Germinal center (tissue), 1 donor: ENCODE data around the gene PHC2.

Source experiments
- DNase-seq: peaks from one replicate; pipeline ENCODE4 v3.0.0; 2012; ENCODE audit warnings: mixed read lengths, low spot score

Gene PHC2

GRCh38 chr1:33430692-33431593 is at the start of gene PHC2:
PHC2 (minus strand) TSS chr1:33431095; CDS start chr1:33375539, 55,556 bp downstream.
- DNase-seq = peak; percentile 96

- no peak for DNase-seq
Observed at GRCh38 chr1:33477451-33477850, 46.6 kb upstream of the PHC2 start.

GRCh38 chr1:33473900-33474299 is 43.0 kb upstream of the PHC2 start:
- no peak for DNase-seq

GRCh38 chr1:33472269-33472980 is 41.5 kb upstream of the PHC2 start, which contains the start of gene ZSCAN20:
ZSCAN20 (plus strand) TSS chr1:33472645; CDS start chr1:33479289, 6,644 bp downstream.
- peak; percentile 89 for DNase-seq

- no peak for DNase-seq
Observed at GRCh38 chr1:33471416-33471815, 40.5 kb upstream of the PHC2 start.

- DNase-seq = peak; percentile 78
Observed at GRCh38 chr1:33470495-33471012, 39.7 kb upstream of the PHC2 start.

GRCh38 chr1:33469691-33470090 is 38.8 kb upstream of the PHC2 start:
- DNase-seq = no peak

GRCh38 chr1:33468967-33469366 is 38.1 kb upstream of the PHC2 start:
- DNase-seq = no peak

- DNase-seq = no peak
Observed at GRCh38 chr1:33468531-33468930, 37.6 kb upstream of the PHC2 start.

- DNase-seq = no peak
Observed at GRCh38 chr1:33468011-33468410, 37.1 kb upstream of the PHC2 start.

- no peak for DNase-seq
Observed at GRCh38 chr1:33466159-33466558, 35.3 kb upstream of the PHC2 start.

- DNase-seq = no peak
Observed at GRCh38 chr1:33465316-33465715, 34.4 kb upstream of the PHC2 start.

GRCh38 chr1:33464552-33464951 is 33.7 kb upstream of the PHC2 start:
- no peak for DNase-seq

GRCh38 chr1:33462405-33463164 is 31.7 kb upstream of the PHC2 start:
- DNase-seq = no peak

GRCh38 chr1:33460947-33461629 is 30.2 kb upstream of the PHC2 start:
- peak; percentile 84 for DNase-seq

- DNase-seq = no peak
Observed at GRCh38 chr1:33460144-33460543, 29.2 kb upstream of the PHC2 start.

GRCh38 chr1:33459691-33460090 is 28.8 kb upstream of the PHC2 start:
- no peak for DNase-seq

- no peak for DNase-seq
Observed at GRCh38 chr1:33456502-33456886, 25.6 kb upstream of the PHC2 start.

GRCh38 chr1:33455539-33456501 is 24.9 kb upstream of the PHC2 start:
- DNase-seq = peak; percentile 62

- no peak for DNase-seq
Observed at GRCh38 chr1:33454646-33455282, 23.9 kb upstream of the PHC2 start.
